Measurements from ENCODE around the gene LGI4. TPM values are rescaled to one million over a fixed set of nuclear protein-coding genes. Genes with fewer than 3 reads are reported as not detected.
A peak's percentile ranks its signal among the peaks of the same experiment; 100 is the strongest.
"Not testable (repeated sequence)": the region's sequence is repeated elsewhere in the genome, so short reads cannot be mapped to it uniquely, and the experiment has no call there.

Gene LGI4
- total RNA-seq, 4 donors from 2014 or later: 32.0 to 58.6 (median 49.2) TPM

DNA sequence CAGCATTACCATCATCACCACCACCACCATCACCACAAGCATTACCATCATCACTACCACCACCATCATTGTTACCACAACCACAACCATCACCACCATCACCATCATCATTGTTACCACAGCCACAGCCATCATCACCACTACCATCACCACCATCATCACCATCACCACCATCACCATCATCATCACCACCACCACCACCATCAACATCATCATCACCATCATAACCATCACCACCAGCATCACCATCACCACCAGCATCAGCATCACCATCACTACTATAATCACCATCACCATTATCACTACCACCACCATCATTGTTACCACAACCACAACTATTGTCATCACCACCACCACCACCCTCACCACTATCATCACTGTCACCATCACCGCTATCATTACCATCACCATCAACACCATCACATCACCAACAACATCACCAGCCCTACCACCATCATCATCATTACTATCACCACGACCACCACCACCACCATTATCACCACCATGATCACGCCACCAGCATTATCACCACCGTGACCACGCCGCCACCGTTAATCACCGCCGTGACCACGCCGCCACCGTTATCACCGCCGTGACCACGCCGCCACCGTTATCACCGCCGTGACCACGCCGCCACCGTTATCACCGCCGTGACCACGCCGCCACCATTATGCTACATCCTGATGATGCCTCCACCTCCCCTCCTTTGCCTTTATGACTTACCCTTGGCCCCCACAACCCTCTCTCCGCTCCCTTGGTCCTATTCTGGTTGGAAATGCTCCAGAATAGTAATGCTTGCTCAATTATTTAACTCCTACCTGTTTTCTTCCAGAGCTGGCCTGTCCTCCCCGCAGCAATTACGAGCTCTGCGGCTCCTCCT lies 29.2 kb downstream of the LGI4 start:
- Histone ChIP-seq H3K27me3 (peaks cover 0 to 19% (median 0%) of the 10 kb centered on the region in 4 donors), H3K9me3 (no peaks in the 10 kb centered on the region), H3K4me3 (no peak overlapping the region), H3K27ac (replicated peaks in 1 of 4) (peak overlapping the region in 2 of 4 donors; percentile 34 to 72), H3K4me1 (peaks cover 0 to 11% (median 2%) of the 10 kb centered on the region in 4 donors), H3K36me3 (no peaks in the 10 kb centered on the region)
- no peak for TF ChIP-seq EP300 (IDR thresholded peaks at IDR 0.05)
- no peak for TF ChIP-seq CTCF (IDR thresholded peaks at IDR 0.05)
- no peak for TF ChIP-seq POLR2A (IDR thresholded peaks at IDR 0.05; ENCODE audit: low read depth)
- no peak for TF ChIP-seq POLR2AphosphoS5 (IDR thresholded peaks at IDR 0.05)
- no peak for DNase-seq (ENCODE audit: extremely low spot score)
- 84% methylated on average over 30 of the region's 30 CpGs for WGBS
- intact Hi-C loops (cut with DNase I): no loop called here

GRCh38 chr19:35105047-35105410 lies 29.8 kb downstream of the LGI4 start:
- H3K27me3 ChIP-seq: peaks cover 0 to 14% (median 0%) of the 10 kb centered on the region in 4 donors
- 95% methylated on average over 6 of the region's 6 CpGs for WGBS
- no peaks in the 10 kb centered on the region for H3K9me3 ChIP-seq
- no peak overlapping the region for H3K27ac ChIP-seq (replicated peaks in 1 of 4)
- DNase-seq (ENCODE audit: extremely low spot score): no peak
- H3K36me3 ChIP-seq: no peaks in the 10 kb centered on the region
- H3K4me3 ChIP-seq: no peak overlapping the region
- intact Hi-C loops (cut with DNase I): no loop called here
- H3K4me1 ChIP-seq: peaks cover 0 to 11% (median 2%) of the 10 kb centered on the region in 4 donors
- no peak for TF ChIP-seq CTCF (IDR thresholded peaks at IDR 0.05)
- TF ChIP-seq POLR2A (IDR thresholded peaks at IDR 0.05; ENCODE audit: low read depth): no peak
- TF ChIP-seq POLR2AphosphoS5 (IDR thresholded peaks at IDR 0.05): no peak
- TF ChIP-seq EP300 (IDR thresholded peaks at IDR 0.05): no peak

GRCh38 chr19:35104361-35104760 lies 30.5 kb downstream of the LGI4 start:
- DNase-seq (ENCODE audit: extremely low spot score): no peak
- Histone ChIP-seq H3K27ac (replicated peaks in 1 of 4) (no peak overlapping the region), H3K27me3 (peaks cover 0 to 7% (median 0%) of the 10 kb centered on the region in 4 donors), H3K4me3 (no peak overlapping the region), H3K36me3 (no peaks in the 10 kb centered on the region), H3K9me3 (no peaks in the 10 kb centered on the region), H3K4me1 (peaks cover 0 to 11% (median 2%) of the 10 kb centered on the region in 4 donors)
- TF ChIP-seq POLR2AphosphoS5 (IDR thresholded peaks at IDR 0.05) (no peak), EP300 (IDR thresholded peaks at IDR 0.05) (no peak)
- intact Hi-C loops (cut with DNase I): no loop called here
- WGBS: 95% methylated on average over 7 of the region's 11 CpGs

GRCh38 chr19:35103614-35104013 lies 31.2 kb downstream of the LGI4 start:
- H3K4me1 ChIP-seq; H3K36me3 ChIP-seq; H3K27me3 ChIP-seq; H3K4me3 ChIP-seq; H3K27ac ChIP-seq (replicated peaks in 1 of 4); intact Hi-C loops (cut with DNase I); H3K9me3 ChIP-seq; DNase-seq (ENCODE audit: extremely low spot score): not testable (repeated sequence)
- WGBS: 74% methylated on average over 10 of the region's 10 CpGs

GRCh38 chr19:35101949-35102348 lies 32.9 kb downstream of the LGI4 start:
- DNase-seq (ENCODE audit: extremely low spot score); intact Hi-C loops (cut with DNase I); H3K4me1 ChIP-seq; H3K27me3 ChIP-seq; H3K9me3 ChIP-seq; H3K27ac ChIP-seq (replicated peaks in 1 of 4); H3K36me3 ChIP-seq; H3K4me3 ChIP-seq: not testable (repeated sequence)
- WGBS: 91% methylated on average over 10 of the region's 10 CpGs

DNA sequence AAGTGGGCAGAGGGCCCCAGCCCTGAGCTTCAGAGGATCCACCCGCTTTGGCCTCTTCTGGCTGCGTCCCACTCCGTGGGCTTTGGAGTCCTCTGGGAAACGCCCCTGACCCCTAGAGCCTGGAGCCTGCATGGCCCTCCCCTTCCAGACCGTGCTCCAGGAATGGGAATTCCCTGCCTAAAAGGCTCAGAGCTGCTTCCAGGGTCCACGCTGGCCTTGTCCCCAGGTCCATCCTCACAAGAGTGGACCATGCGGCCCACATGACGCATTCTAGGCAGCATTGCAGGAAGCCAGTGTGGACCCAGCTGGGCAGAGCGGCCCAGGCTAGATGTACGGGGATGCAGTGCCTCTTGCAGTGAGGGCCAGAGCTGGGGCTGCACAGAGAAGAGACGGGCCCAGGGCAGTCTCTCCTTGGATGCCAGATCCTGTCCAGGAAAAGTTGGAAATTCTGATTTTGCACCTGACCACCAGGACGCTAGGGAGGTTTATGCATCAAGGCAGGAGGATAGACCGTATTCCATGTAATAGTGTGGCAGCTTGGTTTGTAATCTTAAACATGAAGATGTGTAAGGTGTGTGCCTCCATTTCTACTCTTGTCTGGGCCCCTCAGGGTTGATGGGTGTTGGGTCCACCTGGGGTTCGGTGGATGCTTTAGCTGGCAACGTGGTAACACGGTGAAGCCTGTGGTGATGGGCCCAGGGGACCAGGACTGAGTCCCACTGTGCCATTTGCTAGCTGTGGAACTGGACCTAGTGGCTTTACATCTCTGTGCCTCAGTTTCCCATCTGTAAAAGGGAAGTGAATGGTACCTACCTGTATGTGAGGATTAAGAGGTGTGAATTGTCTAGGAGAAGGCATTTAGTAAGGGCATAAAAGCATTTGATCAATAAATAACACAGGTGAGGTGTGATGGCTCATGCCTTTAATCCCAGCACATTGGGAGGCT lies 34.0 kb downstream of the LGI4 start:
- 66% methylated on average over 12 of the region's 16 CpGs for WGBS
- H3K36me3 ChIP-seq: no peaks in the 10 kb centered on the region
- no peak for DNase-seq (ENCODE audit: extremely low spot score)
- H3K4me3 ChIP-seq: no peak overlapping the region
- no peaks in the 10 kb centered on the region for H3K27me3 ChIP-seq
- no peaks in the 10 kb centered on the region for H3K4me1 ChIP-seq
- TF ChIP-seq EP300 (IDR thresholded peaks at IDR 0.05) (no peak), POLR2A (IDR thresholded peaks at IDR 0.05; ENCODE audit: low read depth) (no peak), POLR2AphosphoS5 (IDR thresholded peaks at IDR 0.05) (no peak), CTCF (IDR thresholded peaks at IDR 0.05) (no peak)
- no peak overlapping the region for H3K27ac ChIP-seq (replicated peaks in 1 of 4)
- H3K9me3 ChIP-seq: no peaks in the 10 kb centered on the region
- intact Hi-C loops (cut with DNase I): no loop called here

All from esophagus muscularis mucosa (tissue), 4 donors.